ENCODE measurements around the gene INSC.

GRCh38 chr11:15291885-15292284 is 177.2 kb downstream of the INSC start:
- TF ChIP-seq EZH2 (IDR thresholded peaks at IDR 0.05; ENCODE audit: borderline replicate concordance, low read depth, low read length, poor library complexity, severe bottlenecking) (no peak), CTCF (conservative IDR thresholded peaks at IDR 0.05; ENCODE audit: low read depth, low read length) (no peak)

Measured in A673 (cell line).